HG03066 (cell line): ENCODE measurements around the gene UMAD1.
A peak's percentile ranks its signal among the peaks of the same experiment; 100 is the strongest.
"Not testable (repeated sequence)": the region's sequence is repeated elsewhere in the genome, so short reads cannot be mapped to it uniquely, and the experiment has no call there.

Source experiments
- ATAC-seq: cut with Tn5 transposase; IDR thresholded peaks from one replicate; pipeline ENCODE4 v1.9.1; 2021; ENCODE audit warnings: low read depth; ENCODE audit not compliant: unreplicated experiment

Gene UMAD1

DNA sequence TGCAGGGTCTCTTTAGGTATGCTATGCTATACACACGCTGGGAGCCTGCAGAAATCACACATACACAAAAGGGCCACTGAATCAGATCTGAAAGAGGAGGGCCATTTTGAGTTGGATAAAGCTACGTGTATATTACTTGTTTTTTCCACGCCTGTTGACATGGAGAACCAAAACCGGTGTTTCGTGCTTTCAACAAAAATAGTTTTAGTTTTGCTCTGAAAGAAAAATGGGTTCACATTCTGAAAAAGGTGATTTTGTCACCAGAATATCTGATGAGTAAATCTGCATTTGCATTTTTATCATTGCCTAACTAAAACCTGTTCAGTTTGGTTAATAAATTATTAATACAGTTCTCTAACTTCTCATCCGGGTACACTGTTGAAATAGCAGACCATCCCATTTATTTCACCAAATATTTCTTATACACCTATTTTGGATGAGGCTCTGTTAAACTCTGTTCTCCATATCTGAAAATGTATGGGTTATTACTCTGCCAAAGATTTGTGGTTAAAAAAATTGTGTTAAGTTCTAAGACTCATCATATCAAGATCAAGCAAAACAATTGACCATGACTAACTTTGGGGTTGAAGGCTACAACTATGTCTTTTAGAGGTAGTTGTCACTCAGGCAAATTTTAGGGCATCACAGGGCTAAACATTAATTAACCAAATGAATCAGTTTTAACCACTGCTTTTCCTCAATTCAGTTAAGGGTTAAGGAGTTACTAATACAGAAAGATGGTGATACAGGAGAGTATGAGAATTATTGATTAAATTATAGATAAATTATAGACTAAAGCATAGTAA lies 179.1 kb downstream of the UMAD1 start:
- peak; percentile 44 for ATAC-seq

DNA sequence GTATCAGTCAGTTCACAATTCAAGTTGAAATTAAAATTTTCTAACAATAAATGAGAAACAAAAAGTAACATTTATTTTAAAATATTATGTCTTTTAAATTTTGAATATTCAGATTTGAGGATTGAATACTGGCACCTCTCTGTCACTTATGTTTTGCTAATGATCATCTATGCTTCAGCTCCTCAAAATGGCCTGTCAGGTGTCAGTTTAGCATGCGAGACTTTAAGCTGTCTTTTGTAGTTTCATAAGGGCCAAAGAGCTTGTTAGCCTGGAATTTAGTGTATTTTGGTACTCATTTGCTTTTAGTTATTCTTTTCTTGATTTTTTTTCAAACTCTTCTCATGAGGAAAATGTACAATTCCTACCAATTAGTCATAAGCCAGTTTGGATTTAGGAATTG lies 179.9 kb downstream of the UMAD1 start:
- no peak for ATAC-seq

DNA sequence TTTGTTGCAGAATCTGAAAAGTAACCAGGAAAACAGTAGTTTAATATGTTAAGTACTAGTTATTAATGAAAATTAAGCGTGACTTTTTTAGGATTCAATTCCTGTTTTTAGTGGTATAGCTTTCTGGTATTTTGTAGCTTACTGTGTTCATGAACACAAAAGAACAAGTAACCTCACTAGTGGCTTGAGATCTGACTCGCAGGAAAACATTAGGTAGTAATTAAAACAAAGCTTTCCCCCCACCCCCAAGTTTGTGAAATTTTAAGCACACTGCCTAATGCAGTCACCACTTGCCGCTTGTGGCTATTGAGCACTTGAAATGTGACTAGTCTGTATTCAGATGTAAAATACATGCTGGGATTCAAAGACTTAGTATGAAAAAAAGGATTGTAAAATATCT lies 180.4 kb downstream of the UMAD1 start:
- no peak for ATAC-seq

GRCh38 chr7:7821517-7821916 lies 181.0 kb downstream of the UMAD1 start:
- no peak for ATAC-seq

GRCh38 chr7:7825294-7825693 lies 184.7 kb downstream of the UMAD1 start:
- not testable (repeated sequence) for ATAC-seq

- no peak for ATAC-seq
These were observed 189.1 kb downstream of the UMAD1 start for GRCh38 chr7:7829667-7830066.

GRCh38 chr7:7830122-7830878 lies 189.7 kb downstream of the UMAD1 start:
- ATAC-seq = no peak

- ATAC-seq = no peak
These were observed 192.0 kb downstream of the UMAD1 start for GRCh38 chr7:7832518-7832917.

DNA sequence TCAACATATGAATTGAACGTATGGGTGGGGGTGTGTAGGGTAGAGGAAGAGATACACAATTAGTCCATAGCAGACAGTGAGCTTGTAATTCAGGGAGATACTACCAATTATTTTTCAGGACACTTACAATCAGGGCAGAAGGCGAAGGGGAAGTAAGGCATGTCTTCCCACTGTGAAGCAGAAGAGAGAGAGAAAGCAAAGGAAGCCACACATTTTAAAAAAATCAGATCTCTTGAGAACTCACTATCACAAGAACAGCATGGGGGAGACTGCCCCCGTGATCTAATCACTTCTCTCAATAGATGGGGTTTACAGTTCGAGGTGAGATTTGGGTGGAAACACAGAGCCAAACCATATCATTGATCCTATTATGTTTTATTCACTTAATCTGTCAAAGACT lies 194.2 kb downstream of the UMAD1 start:
- no peak for ATAC-seq

DNA sequence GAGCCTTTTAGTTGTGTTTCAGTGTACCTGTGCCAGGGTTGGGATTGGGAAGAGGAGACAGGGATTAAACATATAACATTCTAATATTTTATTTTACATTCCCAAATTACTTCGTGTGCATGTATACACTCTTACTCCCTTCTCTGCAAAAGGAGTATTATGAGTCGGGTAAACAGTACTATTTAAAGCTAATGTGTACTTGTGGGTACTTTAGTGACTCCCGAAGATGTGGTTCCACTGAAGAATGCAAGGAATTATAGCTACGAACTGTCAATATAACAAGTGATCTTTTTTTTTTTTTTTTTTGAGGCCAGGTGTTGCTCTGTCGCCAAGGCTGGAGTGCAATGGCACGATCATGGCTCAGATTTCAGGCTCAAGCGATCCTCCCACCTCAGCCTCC lies 200.5 kb downstream of the UMAD1 start:
- ATAC-seq = no peak

DNA sequence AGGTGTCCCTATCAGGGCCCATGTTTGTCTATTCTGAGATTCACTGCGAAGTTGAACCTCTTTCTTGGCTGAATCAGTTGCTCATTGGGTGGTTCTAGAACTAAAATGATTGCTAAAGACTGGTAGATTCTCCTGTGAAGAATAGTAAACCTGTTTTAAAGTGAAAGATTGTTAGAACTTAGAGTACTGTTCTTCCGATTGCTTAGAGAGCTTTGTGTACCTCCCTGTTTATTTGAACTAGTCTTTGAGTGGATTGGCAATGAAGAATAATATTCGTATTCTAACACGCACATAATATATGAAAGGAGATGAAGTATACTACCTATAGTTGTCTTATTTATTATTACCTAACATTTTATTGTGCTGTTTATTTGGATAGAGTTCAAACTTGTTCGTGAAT lies 202.7 kb downstream of the UMAD1 start:
- no peak for ATAC-seq

- no peak for ATAC-seq
These were observed 203.4 kb downstream of the UMAD1 start for GRCh38 chr7:7843972-7844371.

DNA sequence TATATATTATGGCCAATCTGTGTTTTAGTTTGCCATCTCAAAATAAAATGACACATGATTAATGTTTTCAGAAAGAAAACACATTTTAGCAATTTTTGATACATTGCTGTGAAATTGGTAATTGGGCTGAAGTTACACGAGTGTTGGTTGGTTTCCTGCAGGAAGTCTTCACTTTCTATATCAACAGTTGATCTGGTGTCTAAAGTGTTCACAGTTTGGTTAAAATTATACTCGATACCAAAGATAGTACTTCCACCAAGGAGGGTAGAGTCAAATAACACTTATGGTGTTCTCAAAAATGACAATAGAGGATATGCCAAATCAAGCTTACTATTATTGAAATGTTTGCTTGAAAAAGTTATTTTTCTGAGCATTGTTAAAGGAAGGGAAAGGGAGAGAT lies 207.7 kb downstream of the UMAD1 start:
- ATAC-seq = peak; percentile 83

- no peak for ATAC-seq
These were observed 208.3 kb downstream of the UMAD1 start for GRCh38 chr7:7848892-7849291.

DNA sequence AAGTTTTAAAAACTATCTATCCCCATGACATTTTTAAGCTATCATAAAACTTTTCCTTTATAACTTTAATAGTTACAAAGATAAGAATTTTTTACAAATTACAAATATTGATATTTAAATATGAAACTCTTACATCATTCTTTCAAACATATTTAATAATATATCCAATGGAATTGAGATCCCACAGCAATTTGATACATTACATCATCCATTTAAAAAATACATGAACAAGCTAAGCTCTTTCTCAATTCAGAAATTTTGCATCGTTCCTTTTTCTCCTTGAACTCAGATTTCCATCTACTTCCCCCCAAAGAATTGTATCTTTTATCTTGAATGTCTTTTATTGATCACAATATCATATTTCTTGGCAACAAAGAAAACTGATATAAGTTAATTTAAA lies 209.6 kb downstream of the UMAD1 start:
- ATAC-seq = no peak

- ATAC-seq = no peak
These were observed 210.8 kb downstream of the UMAD1 start for GRCh38 chr7:7851381-7851780.

- ATAC-seq = no peak
These were observed 211.4 kb downstream of the UMAD1 start for GRCh38 chr7:7851991-7852390.

DNA sequence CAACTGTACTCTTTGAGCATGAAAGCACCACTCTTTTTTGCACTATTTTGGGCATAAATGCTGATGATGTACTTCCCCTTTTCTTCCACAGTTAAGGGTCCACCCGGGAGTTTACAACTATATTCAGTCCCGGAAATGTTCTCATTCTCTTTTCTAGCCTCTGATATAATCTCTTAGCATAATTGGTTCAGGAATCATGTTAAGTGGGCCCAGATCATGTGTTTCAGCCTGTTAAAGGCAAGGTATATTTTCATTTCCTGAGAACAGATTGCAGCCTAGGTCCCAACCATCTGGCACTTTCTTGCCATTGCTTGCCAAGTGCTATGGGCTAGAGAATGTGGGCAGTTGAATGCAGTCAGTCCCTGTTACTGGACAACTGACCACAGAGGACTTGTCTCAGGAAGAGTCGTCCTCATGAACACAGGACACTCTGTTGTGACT lies 216.6 kb downstream of the UMAD1 start:
- no peak for ATAC-seq

- ATAC-seq = no peak
These were observed 218.0 kb downstream of the UMAD1 start for GRCh38 chr7:7858559-7858958.

DNA sequence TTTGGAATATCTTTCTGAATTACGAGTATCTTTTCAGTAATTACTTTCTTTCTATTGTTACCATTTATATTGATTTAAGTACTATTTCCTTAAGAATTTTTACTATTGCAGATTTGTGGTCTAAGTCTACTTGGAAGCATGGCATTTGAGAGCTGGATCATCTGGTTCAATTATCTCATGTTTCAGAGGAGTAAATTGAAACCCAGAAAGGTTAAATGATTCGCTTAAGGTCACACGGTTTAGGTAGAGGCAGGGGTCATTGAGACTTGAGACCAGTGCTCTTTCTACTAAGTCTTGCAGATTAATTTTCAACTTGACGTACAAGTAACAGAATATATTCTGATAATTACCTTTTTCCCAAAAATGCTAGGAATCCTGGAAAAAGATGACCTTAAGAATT lies 218.9 kb downstream of the UMAD1 start:
- no peak for ATAC-seq

GRCh38 chr7:7861211-7861633 lies 220.7 kb downstream of the UMAD1 start:
- no peak for ATAC-seq

DNA sequence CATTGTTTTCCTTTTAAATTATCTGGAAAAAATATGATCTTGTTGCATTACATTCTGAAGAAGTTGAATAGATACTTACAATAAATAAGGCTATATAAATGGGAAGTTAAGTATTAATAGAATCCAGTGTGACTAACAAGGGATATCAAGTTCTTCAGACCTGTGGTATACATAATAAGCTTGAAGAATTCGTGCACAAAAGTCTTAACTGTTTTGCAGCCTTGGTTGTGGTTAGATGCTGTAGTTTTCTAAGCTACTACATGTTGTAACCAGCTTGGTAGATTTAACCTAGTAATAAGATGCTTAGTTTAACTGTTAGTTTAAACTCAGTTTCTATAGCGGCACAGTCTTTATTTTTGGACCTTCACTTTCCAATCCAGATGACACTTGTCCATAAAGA lies 221.8 kb downstream of the UMAD1 start:
- no peak for ATAC-seq
